HG03442 (cell line): Measurements from ENCODE around the gene DRD2.

Experiments used
- ATAC-seq: cut with Tn5 transposase; IDR thresholded peaks from one replicate; pipeline ENCODE4 v1.9.1; 2021; ENCODE audit warnings: mild to moderate bottlenecking, moderate library complexity; ENCODE audit not compliant: unreplicated experiment

Gene DRD2

DNA sequence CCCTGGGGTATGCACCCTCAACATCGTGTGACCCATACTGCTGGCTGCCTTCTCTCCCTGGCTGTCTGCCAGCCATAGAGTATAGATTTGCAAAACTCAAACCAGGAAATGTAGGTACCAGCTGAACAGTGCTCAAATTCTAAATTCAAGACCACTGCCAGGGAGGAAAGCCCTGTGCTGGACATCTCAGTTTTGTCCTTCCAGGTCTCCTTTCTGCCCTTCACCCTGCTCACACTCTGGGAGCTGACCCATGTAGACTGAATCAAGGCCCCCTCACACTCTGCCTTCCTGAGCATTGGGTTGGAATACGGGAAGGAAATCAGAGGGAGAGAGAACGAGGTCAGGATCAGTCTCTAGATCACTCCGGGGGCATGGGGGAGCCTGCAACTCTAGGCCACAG is 12.4 kb upstream of the DRD2 start:
- no peak for ATAC-seq

GRCh38 chr11:113484223-113484622 is 9.0 kb upstream of the DRD2 start:
- ATAC-seq: no peak

- ATAC-seq: no peak
Measured at GRCh38 chr11:113481672-113482071, 6.5 kb upstream of the DRD2 start.

DNA sequence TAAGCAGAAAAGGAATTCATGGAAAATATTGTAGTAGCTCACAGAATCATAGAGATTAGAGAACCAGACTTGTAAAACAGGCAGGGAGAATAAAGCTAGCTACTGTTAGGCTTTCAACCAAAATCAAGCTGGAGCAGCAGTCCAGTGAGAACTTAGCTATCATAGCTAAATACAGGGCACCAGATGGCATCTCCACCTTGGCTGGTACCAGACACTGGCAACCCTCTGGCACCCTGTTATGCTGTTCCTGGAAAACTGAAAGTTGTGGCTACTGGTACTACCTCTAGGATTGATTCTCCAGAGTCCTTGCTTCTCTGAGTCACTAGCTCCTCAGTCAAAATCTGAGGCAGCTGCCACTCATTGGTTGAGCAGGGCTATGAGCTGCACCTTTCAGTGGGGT is 6.0 kb upstream of the DRD2 start:
- no peak for ATAC-seq

DNA sequence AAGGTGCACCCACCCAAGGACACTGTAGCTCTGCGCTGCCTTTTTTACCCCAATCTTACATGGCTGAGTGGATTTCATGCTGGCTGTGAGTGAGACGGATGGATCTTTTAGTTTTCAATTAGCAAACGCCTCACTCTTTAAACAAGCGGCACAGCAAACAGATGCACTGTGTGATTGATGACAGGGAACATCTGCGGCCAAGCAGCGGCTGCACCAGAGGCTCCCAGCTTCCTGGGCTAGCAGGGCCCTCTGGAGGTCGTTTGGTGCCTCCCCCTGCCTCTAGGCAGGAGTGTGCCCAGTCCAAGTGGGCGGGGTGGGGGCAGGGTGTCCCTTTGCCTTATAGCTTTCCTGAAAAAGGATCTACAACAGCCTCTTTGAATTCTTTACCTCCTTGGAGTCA is 2.1 kb upstream of the DRD2 start:
- ATAC-seq: no peak

DNA sequence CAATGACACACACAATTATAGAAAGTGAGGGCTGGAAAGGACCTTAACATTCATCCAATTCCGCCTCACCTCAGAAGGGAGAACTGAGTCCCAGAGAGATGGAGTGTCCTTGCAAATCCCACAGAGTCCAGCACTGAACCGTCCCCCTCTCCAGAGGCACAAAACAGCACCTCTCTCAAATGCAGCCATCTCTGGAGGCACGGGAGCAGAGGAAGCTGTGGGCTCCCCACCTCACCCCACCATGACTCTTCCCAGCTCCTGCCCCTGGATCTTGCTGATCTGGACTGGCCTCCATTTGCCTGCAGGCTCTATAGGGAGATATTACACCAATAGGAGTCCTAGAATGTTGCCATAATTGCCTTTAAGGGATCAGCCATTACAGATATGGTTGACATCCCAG is 1.4 kb upstream of the DRD2 start:
- no peak for ATAC-seq

GRCh38 chr11:113474362-113475159 is 637 bp downstream of the DRD2 start:
- ATAC-seq: no peak

GRCh38 chr11:113473983-113474361 is 1.2 kb downstream of the DRD2 start:
- ATAC-seq: no peak

- ATAC-seq: no peak
Measured at GRCh38 chr11:113472471-113472870, 2.7 kb downstream of the DRD2 start.

DNA sequence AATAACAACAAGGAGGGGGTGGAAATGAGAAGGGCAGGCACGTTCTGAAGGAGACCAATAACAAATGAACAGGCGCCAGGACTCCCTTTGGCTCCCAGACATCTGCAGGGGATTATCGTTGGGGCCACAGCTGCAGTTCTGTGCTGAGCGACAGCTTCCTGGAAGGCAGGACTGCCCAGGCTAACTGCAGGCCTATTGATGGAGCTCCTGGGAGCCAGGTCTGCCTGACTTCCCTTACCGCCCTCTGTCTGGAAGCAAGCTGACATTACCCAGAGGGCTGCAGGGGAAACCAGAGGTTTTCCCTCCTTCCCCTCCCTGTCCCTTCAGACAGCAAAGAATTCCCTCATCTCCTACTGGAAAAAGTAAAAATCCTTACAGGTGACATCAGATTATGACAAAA is 5.0 kb downstream of the DRD2 start:
- no peak for ATAC-seq

- no peak for ATAC-seq
Measured at GRCh38 chr11:113468726-113469345, 6.4 kb downstream of the DRD2 start.

- no peak for ATAC-seq
Measured at GRCh38 chr11:113467545-113467944, 7.7 kb downstream of the DRD2 start.

GRCh38 chr11:113465786-113466185 is 9.4 kb downstream of the DRD2 start:
- ATAC-seq: no peak

- ATAC-seq: no peak
Measured at GRCh38 chr11:113464416-113464815, 10.8 kb downstream of the DRD2 start.

GRCh38 chr11:113462830-113463229 is 12.4 kb downstream of the DRD2 start:
- ATAC-seq: no peak

- ATAC-seq: no peak
Measured at GRCh38 chr11:113461639-113462038, 13.6 kb downstream of the DRD2 start.

GRCh38 chr11:113460469-113460868 is 14.7 kb downstream of the DRD2 start:
- ATAC-seq: no peak

DNA sequence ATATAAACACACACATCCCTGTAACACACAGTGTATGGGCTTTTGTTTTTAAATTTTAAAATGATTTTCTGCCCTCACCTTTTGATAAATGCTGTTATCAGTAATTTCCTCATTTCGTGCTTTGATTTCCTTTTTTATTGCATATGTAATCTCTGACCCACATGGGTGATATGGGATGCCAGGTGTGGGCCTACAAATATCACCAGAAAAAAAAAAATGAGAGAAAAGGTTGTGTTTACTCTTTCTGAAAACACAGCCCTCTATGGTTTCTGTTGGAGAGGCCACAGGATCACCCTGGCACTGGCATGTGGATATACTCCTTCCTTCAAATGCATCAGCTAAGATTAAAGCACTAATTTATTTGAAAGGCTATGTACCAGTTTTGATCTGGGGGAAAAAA is 17.0 kb downstream of the DRD2 start:
- no peak for ATAC-seq

DNA sequence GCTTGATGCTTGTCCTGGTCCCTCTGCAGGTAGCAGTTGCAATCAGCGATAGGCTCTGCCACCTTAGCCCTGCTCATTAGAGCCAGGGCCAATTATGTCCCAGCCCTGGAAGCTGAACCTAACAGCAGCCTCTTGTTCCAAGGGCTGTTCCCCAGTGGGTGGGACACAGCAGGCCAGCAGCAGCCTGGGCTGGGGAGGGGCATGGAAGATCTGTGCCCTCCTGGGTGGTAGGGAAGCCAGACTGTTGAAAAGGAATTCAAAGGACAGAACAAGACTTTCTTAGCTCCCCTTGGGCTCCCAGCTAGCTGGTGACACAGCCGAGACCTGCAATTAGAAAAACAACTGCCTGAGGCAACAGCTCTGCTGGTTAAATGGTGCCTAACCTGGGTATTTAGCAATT is 17.4 kb downstream of the DRD2 start:
- no peak for ATAC-seq

DNA sequence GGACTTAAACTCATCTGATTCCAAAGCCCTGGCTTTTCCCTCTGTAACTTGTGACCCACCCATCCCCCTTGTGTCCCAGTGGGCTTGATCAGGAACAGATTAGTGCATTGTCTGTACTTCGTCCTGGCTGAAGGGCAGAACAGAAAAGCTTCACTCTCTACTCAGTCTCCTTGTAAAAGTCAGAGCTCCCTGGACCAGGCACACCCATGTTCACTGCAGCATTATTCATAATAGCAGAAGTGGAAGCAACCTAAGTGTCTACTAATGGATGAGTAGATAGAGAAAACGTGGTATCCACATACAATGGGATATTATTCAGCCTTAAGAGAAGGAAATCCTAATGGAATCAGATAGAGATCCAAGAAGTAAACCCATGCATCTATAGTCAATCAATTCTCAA is 20.7 kb downstream of the DRD2 start:
- ATAC-seq: no peak

DNA sequence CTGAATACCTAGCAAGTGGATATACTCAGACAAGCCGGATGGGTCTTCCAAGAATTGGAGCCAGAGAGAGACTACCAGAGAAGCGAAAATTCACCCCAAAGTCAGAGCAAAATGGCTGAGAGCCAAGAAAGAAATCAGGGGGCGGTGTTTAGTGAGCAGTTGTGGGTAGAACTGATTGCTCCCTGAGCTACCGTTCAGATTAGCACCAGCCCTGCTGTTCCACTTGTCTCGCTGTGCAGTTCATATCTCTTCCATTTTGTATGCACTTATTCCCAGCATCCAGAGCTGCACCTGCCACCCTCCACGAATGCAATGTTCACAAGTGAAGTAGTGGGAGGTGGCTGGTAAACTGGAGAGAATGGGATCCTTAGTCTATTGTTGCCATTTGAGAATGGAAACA is 25.5 kb downstream of the DRD2 start:
- ATAC-seq: no peak

- ATAC-seq: no peak
Measured at GRCh38 chr11:113448316-113448677, 26.9 kb downstream of the DRD2 start.
